H9 (cell line): ENCODE data around the gene DERA. TPM values are rescaled to one million over a fixed set of nuclear protein-coding genes. Genes with fewer than 3 reads are reported as not detected.

Experiments
- DNase-seq: peaks from one replicate; pipeline ENCODE4 v3.0.0-alpha.2; 2017
- H2AFZ ChIP-seq: one replicate; pipeline ENCODE4 v1.6.1; 2013; ENCODE audit warnings: mild to moderate bottlenecking, low read length, control low read depth, moderate library complexity
- H2AK5ac ChIP-seq: 2 replicates; pipeline ENCODE4 v1.6.1; 2013; ENCODE audit warnings: low read length, control low read depth, mixed read lengths; ENCODE audit not compliant: insufficient read length
- H2BK120ac ChIP-seq: one replicate; pipeline ENCODE4 v1.6.1; 2013; ENCODE audit warnings: low read depth, mild to moderate bottlenecking, low read length, control low read depth, inconsistent platforms; ENCODE audit not compliant: poor library complexity, severe bottlenecking
- H2BK12ac ChIP-seq: 2 replicates; pipeline ENCODE4 v1.6.1; 2013; ENCODE audit warnings: low read length, control low read depth, mixed read lengths, low read depth; ENCODE audit not compliant: insufficient read length
- H2BK15ac ChIP-seq: 2 replicates; pipeline ENCODE4 v1.6.1; 2013; ENCODE audit warnings: low read depth, low read length, control low read depth
- H2BK20ac ChIP-seq: one replicate; pipeline ENCODE4 v1.6.1; 2013; ENCODE audit warnings: low read depth, mild to moderate bottlenecking, low read length, control low read depth, inconsistent platforms; ENCODE audit not compliant: poor library complexity, severe bottlenecking
- H2BK5ac ChIP-seq: 2 replicates; pipeline ENCODE4 v1.6.1; 2013; ENCODE audit warnings: low read length, control low read depth, mixed read lengths; ENCODE audit not compliant: insufficient read length
- H3K14ac ChIP-seq: 2 replicates; pipeline ENCODE4 v1.6.1; 2013; ENCODE audit warnings: low read length, control low read depth; ENCODE audit not compliant: insufficient read depth
- H3K18ac ChIP-seq: 2 replicates; pipeline ENCODE4 v1.6.1; 2013; ENCODE audit warnings: low read depth, mild to moderate bottlenecking, mixed read lengths, low read length, control low read depth; ENCODE audit not compliant: insufficient read length
- H3K23ac ChIP-seq: 2 replicates; pipeline ENCODE4 v1.6.1; 2013; ENCODE audit warnings: low read length, control low read depth, mixed read lengths, low read depth; ENCODE audit not compliant: insufficient read length
- H3K23me2 ChIP-seq: 2 replicates; pipeline ENCODE4 v1.6.1; 2013; ENCODE audit warnings: low read depth, mild to moderate bottlenecking, mixed read lengths, low read length, control low read depth; ENCODE audit not compliant: insufficient read length, poor library complexity, severe bottlenecking
- H3K27ac ChIP-seq: 2 replicates; pipeline ENCODE4 v1.5.1; 2013; ENCODE audit warnings: low read length, control low read depth, mixed read lengths, low read depth; ENCODE audit not compliant: insufficient read length
- H3K27me3 ChIP-seq: 2 replicates; pipeline ENCODE4 v1.6.1; 2013; ENCODE audit warnings: low read length, control low read depth, inconsistent platforms; ENCODE audit not compliant: insufficient read depth
- H3K4ac ChIP-seq: 2 replicates; pipeline ENCODE4 v1.6.1; 2013; ENCODE audit warnings: low read depth, mild to moderate bottlenecking, control low read depth, inconsistent platforms, low read length, moderate library complexity
- H3K4me1 ChIP-seq: 2 replicates; pipeline ENCODE4 v1.6.1; 2013; ENCODE audit warnings: low read length, control low read depth, inconsistent platforms; ENCODE audit not compliant: insufficient read depth
- H3K4me2 ChIP-seq: 2 replicates; pipeline ENCODE4 v1.6.1; 2013; ENCODE audit warnings: low read length, control low read depth, mixed read lengths; ENCODE audit not compliant: insufficient read length, insufficient read depth
- H3K56ac ChIP-seq: 2 replicates; pipeline ENCODE4 v1.6.1; 2013; ENCODE audit warnings: low read depth, mild to moderate bottlenecking, mixed read lengths, low read length, control low read depth; ENCODE audit not compliant: insufficient read length
- H3K79me1 ChIP-seq: 2 replicates; pipeline ENCODE4 v1.6.1; 2013; ENCODE audit warnings: low read depth, mild to moderate bottlenecking, moderate library complexity, low read length, control low read depth, inconsistent platforms; ENCODE audit not compliant: insufficient read depth, poor library complexity, severe bottlenecking
- H3K79me2 ChIP-seq: 2 replicates; pipeline ENCODE4 v1.6.1; 2013; ENCODE audit warnings: low read length, control low read depth, inconsistent platforms; ENCODE audit not compliant: insufficient read depth
- H3K9ac ChIP-seq: 2 replicates; pipeline ENCODE4 v1.6.1; 2013; ENCODE audit warnings: low read length, control low read depth, mixed read lengths; ENCODE audit not compliant: insufficient read length; ENCODE audit errors: extremely low read depth
- H3K9me3 ChIP-seq: one replicate; pipeline ENCODE4 v1.6.1; 2013; ENCODE audit warnings: low read depth, low read length, inconsistent platforms; ENCODE audit not compliant: control insufficient read depth
- H3T11ph ChIP-seq: one replicate; pipeline ENCODE4 v1.6.1; 2013; ENCODE audit warnings: mild to moderate bottlenecking, low read length, control low read depth, inconsistent platforms
- H4K20me1 ChIP-seq: one replicate; pipeline ENCODE4 v1.6.1; 2013; ENCODE audit not compliant: control insufficient read depth, insufficient read length, insufficient read depth
- H4K5ac ChIP-seq: 2 replicates; pipeline ENCODE4 v1.6.1; 2013; ENCODE audit warnings: low read depth, mild to moderate bottlenecking, mixed read lengths, low read length, control low read depth; ENCODE audit not compliant: insufficient read length
- H4K8ac ChIP-seq: replicated peaks from 2 replicates; pipeline ENCODE4 v1.6.1; 2013; ENCODE audit warnings: low read length, control low read depth, mixed read lengths, low read depth; ENCODE audit not compliant: insufficient read length
- H4K91ac ChIP-seq: 2 replicates; pipeline ENCODE4 v1.6.1; 2013; ENCODE audit warnings: low read depth, mild to moderate bottlenecking, moderate library complexity, mixed read lengths, low read length, control low read depth; ENCODE audit not compliant: insufficient read length
- H3K27ac Mint-ChIP-seq, 3 experiments: 2 replicates in 2 of 3; 3 replicates in 1 of 3; pipeline ENCODE4 v1.8.0; 2020 to 2021; ENCODE audit warnings: mixed read lengths in 3 of 3, mild to moderate bottlenecking in 1 of 3, moderate library complexity in 1 of 3
- H3K27me3 Mint-ChIP-seq: 2 replicates; pipeline ENCODE4 v1.8.0; 2021; ENCODE audit warnings: low read depth, mild to moderate bottlenecking, moderate library complexity, mixed read lengths
- H3K36me3 Mint-ChIP-seq, 3 experiments: 2 replicates in 2 of 3; 3 replicates in 1 of 3; pipeline ENCODE4 v1.8.0; 2020 to 2021; ENCODE audit warnings: low read depth in 3 of 3, mixed read lengths in 3 of 3; ENCODE audit not compliant: insufficient read depth in 1 of 3
- H3K4me1 Mint-ChIP-seq, 2 experiments: 2 replicates each; pipeline ENCODE4 v1.8.0; 2020; ENCODE audit warnings: mixed read lengths in 2 of 2
- H3K4me3 Mint-ChIP-seq, 2 experiments: 2 replicates in 1 of 2; 3 replicates in 1 of 2; pipeline ENCODE4 v1.8.0; 2020 to 2021; ENCODE audit warnings: mild to moderate bottlenecking in 2 of 2, mixed read lengths in 2 of 2, moderate library complexity in 1 of 2
- H3K9me3 Mint-ChIP-seq, 2 experiments: 2 replicates in 1 of 2; 3 replicates in 1 of 2; pipeline ENCODE4 v1.8.0; 2020; ENCODE audit warnings: mild to moderate bottlenecking in 2 of 2, mixed read lengths in 2 of 2, moderate library complexity in 1 of 2
- CTCF ChIP-seq: fragments of 200-600 bp; sonication (generic); conservative IDR thresholded peaks from 3 replicates; pipeline ENCODE4 v1.8.0; 2021; ENCODE audit warnings: antibody characterized with exemption, mild to moderate bottlenecking
- WGBS: extraction: QIAGEN DNeasy Blood & Tissue Kit; methylation state at CpG from one replicate; pipeline ENCODE4 v1.1.7; 2013; ENCODE audit warnings: missing lambda C conversion rate, low lambda C conversion rate, mixed read lengths; ENCODE audit not compliant: insufficient read length; ENCODE audit errors: extremely low coverage; 5-methylcytosine and 5-hydroxymethylcytosine counted together
- total RNA-seq: library from RNA; stranded (reverse); gene quantifications from 2 replicates; pipeline ENCODE4 v1.2.1, GENCODE V29; 2021

The DERA gene
- total RNA-seq, 1 experiment from 2014 or later: 20.9 TPM

GRCh38 chr12:16086462-16086861, 175.3 kb downstream of the DERA start:
- no peak overlapping the region for H2BK120ac ChIP-seq
- no peak overlapping the region for H2BK12ac ChIP-seq
- no peak overlapping the region for H2BK20ac ChIP-seq
- no peak overlapping the region for H3K27ac ChIP-seq
- no peak overlapping the region for H3K18ac ChIP-seq
- H3K23me2 ChIP-seq: no peaks in the 10 kb centered on the region
- no peak overlapping the region for H4K8ac ChIP-seq
- H4K91ac ChIP-seq: no peak overlapping the region
- H3K9me3 Mint-ChIP-seq: peaks cover 4 to 8% of the 10 kb centered on the region in 2 experiments; a peak in 3 of 5 replicates
- no peak overlapping the region for H3K14ac ChIP-seq
- H3K9me3 ChIP-seq: no peaks in the 10 kb centered on the region
- no peak overlapping the region for H3K27ac Mint-ChIP-seq
- H2AK5ac ChIP-seq: no peak overlapping the region
- no peak for TF ChIP-seq CTCF
- no peak overlapping the region for H3K9ac ChIP-seq
- no peak overlapping the region for H2BK15ac ChIP-seq
- no peak overlapping the region for H3K4ac ChIP-seq
- H3K27me3 ChIP-seq: no peaks in the 10 kb centered on the region
- H3K36me3 Mint-ChIP-seq: peaks cover 0 to 5% (median 0%) of the 10 kb centered on the region in 3 experiments; a peak in 2 of 7 replicates
- H3K4me1 Mint-ChIP-seq: peaks cover 33 to 34% of the 10 kb centered on the region in 2 experiments
- no peaks in the 10 kb centered on the region for H3K79me2 ChIP-seq
- no peaks in the 10 kb centered on the region; the same call in 1 of the 2 replicates for H3K4me1 ChIP-seq
- no peak overlapping the region for H3T11ph ChIP-seq
- H4K5ac ChIP-seq: no peak overlapping the region
- H3K4me3 Mint-ChIP-seq: no peak overlapping the region; a peak in 1 of 5 replicates
- WGBS: no CpG with 5 or more reads among the region's 8 CpGs
- H3K23ac ChIP-seq: no peak overlapping the region
- no peaks in the 10 kb centered on the region for H3K79me1 ChIP-seq
- H4K20me1 ChIP-seq: no peaks in the 10 kb centered on the region
- DNase-seq: no peak
- no peak overlapping the region for H2AFZ ChIP-seq
- no peak overlapping the region for H2BK5ac ChIP-seq
- H3K27me3 Mint-ChIP-seq: no peaks in the 10 kb centered on the region
- H3K56ac ChIP-seq: no peak overlapping the region
- no peak overlapping the region for H3K4me2 ChIP-seq
